Measurements from ENCODE around the gene PTPRF.

Gene PTPRF

DNA sequence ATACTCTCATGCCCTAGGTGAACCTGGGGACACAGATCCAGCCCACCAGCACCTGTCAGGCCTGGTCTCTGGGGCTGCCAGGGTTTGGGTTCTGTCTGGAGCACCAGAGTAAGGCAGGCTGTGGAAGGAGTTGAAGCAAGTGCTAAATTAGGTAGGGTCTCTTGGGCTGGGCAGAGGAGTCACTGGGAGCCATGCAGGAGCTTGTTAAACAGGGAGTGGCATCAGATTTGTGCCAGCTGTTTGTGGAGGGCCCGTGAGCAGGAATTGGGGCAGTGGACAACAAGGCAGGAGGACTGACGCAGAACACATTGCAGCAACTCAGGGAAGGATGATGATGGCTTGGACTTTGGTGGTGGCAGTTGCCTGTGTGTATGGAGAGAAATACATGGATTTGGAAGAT is 56.3 kb downstream of the PTPRF start:
- Histone ChIP-seq H2BK120ac (ENCODE audit: low read depth, low read length) (no peak overlapping the region), H2BK5ac (ENCODE audit: low read depth, low read length, poor library complexity, severe bottlenecking) (no peak overlapping the region), H2BK15ac (ENCODE audit: low read depth, poor library complexity, severe bottlenecking) (no peak overlapping the region), H2AK5ac (ENCODE audit: low read length, severe bottlenecking) (no peak overlapping the region), H3K27me3 (ENCODE audit: control insufficient read depth in 1 of 2, insufficient read depth in 1 of 2, low read length in 2 of 2) (no peaks in the 10 kb centered on the region), H2BK12ac (ENCODE audit: low read length in 2 of 2) (no peak overlapping the region), H3K9ac (ENCODE audit: low read length) (no peak overlapping the region), H3K4ac (ENCODE audit: low read depth in 1 of 2, low read length in 2 of 2) (no peak overlapping the region), H2AFZ (ENCODE audit: low read depth, low read length) (no peak overlapping the region), H3K36me3 (ENCODE audit: control insufficient read depth in 1 of 2, insufficient read depth in 2 of 2, low read depth in 1 of 2, low read length in 2 of 2) (peaks cover 3 to 49% of the 10 kb centered on the region in 2 experiments), H3K4me3 (ENCODE audit: insufficient read depth in 1 of 2, low read depth in 1 of 2, low read length in 2 of 2) (no peak overlapping the region), H4K8ac (ENCODE audit: low read length) (no peak overlapping the region), H3K79me1 (replicated peaks; ENCODE audit: low read length, poor library complexity, severe bottlenecking) (peaks cover 4% of the 10 kb centered on the region), H4K91ac (ENCODE audit: low read length) (no peak overlapping the region), H3K4me1 (ENCODE audit: control insufficient read depth, insufficient read depth, low read depth, low read length) (peaks cover 14% of the 10 kb centered on the region), H3K27ac (ENCODE audit: low read length, poor library complexity, severe bottlenecking) (no peak overlapping the region), H3K9me3 (ENCODE audit: control insufficient read depth, low read length) (no peaks in the 10 kb centered on the region), H3K4me2 (ENCODE audit: low read length, poor library complexity, severe bottlenecking) (no peak overlapping the region), H3K18ac (ENCODE audit: low read depth in 1 of 2, low read length in 2 of 2) (no peak overlapping the region), H3K14ac (ENCODE audit: low read length in 2 of 2) (no peak overlapping the region), H3K23ac (ENCODE audit: low read length in 2 of 2) (no peak overlapping the region)
- no peak for DNase-seq
- 49% methylated on average over 2 of the region's 2 CpGs for WGBS

DNA sequence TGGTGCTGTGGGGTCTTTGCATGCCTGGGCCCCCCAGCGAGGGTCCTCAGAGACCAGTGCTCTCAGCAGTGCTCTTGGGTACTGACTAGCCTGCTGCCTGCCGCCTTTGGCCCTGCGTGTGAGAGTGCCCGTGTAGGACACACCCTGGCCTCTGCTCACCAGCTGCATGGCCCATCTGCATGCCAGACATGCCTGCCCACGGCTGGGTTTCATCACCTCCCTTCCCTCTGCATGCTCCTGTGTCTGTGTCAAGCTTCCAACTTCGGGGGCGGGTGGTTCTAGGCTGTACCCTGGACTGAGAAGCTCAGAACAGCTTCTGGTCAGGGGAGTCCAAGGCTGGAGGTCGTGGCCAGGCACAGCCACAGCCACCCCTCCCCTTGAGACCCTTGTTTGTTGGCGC is 56.9 kb downstream of the PTPRF start:
- Histone ChIP-seq H2BK15ac (ENCODE audit: low read depth, poor library complexity, severe bottlenecking) (no peak overlapping the region), H2BK12ac (ENCODE audit: low read length in 2 of 2) (no peak overlapping the region), H3K14ac (ENCODE audit: low read length in 2 of 2) (no peak overlapping the region), H3K79me1 (replicated peaks; ENCODE audit: low read length, poor library complexity, severe bottlenecking) (peaks cover 4% of the 10 kb centered on the region), H3K9me3 (ENCODE audit: control insufficient read depth, low read length) (no peaks in the 10 kb centered on the region), H4K8ac (ENCODE audit: low read length) (no peak overlapping the region), H3K27me3 (ENCODE audit: control insufficient read depth in 1 of 2, insufficient read depth in 1 of 2, low read length in 2 of 2) (no peaks in the 10 kb centered on the region), H3K4me1 (ENCODE audit: control insufficient read depth, insufficient read depth, low read depth, low read length) (peaks cover 8% of the 10 kb centered on the region), H2AFZ (ENCODE audit: low read depth, low read length) (no peak overlapping the region), H3K4me2 (ENCODE audit: low read length, poor library complexity, severe bottlenecking) (no peak overlapping the region), H3K9ac (ENCODE audit: low read length) (no peak overlapping the region), H2BK120ac (ENCODE audit: low read depth, low read length) (no peak overlapping the region), H3K23ac (ENCODE audit: low read length in 2 of 2) (no peak overlapping the region), H4K91ac (ENCODE audit: low read length) (no peak overlapping the region), H3K18ac (ENCODE audit: low read depth in 1 of 2, low read length in 2 of 2) (no peak overlapping the region), H3K4me3 (ENCODE audit: insufficient read depth in 1 of 2, low read depth in 1 of 2, low read length in 2 of 2) (no peak overlapping the region), H3K36me3 (ENCODE audit: control insufficient read depth in 1 of 2, insufficient read depth in 2 of 2, low read depth in 1 of 2, low read length in 2 of 2) (peaks cover 3 to 55% of the 10 kb centered on the region in 2 experiments), H3K27ac (ENCODE audit: low read length, poor library complexity, severe bottlenecking) (no peak overlapping the region), H2BK5ac (ENCODE audit: low read depth, low read length, poor library complexity, severe bottlenecking) (no peak overlapping the region), H3K4ac (ENCODE audit: low read depth in 1 of 2, low read length in 2 of 2) (no peak overlapping the region), H2AK5ac (ENCODE audit: low read length, severe bottlenecking) (no peak overlapping the region)
- DNase-seq: no peak
- WGBS: 92% methylated on average over 9 of the region's 9 CpGs

DNA sequence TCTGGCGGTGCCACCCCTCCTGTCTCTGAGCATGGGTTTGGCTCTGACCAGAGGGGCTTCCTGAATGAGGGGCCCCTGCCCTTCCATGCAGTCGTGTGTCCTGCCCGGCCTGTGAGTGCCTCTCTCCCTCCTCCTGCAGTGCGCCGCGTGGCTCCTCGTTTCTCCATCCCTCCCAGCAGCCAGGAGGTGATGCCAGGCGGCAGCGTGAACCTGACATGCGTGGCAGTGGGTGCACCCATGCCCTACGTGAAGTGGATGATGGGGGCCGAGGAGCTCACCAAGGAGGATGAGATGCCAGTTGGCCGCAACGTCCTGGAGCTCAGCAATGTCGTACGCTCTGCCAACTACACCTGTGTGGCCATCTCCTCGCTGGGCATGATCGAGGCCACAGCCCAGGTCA is 57.9 kb downstream of the PTPRF start:
- no peak for DNase-seq
- no peak overlapping the region for H2BK15ac ChIP-seq (ENCODE audit: low read depth, poor library complexity, severe bottlenecking)
- no peak overlapping the region for H2AK5ac ChIP-seq (ENCODE audit: low read length, severe bottlenecking)
- H3K4me3 ChIP-seq (ENCODE audit: insufficient read depth in 1 of 2, low read depth in 1 of 2, low read length in 2 of 2): no peak overlapping the region
- H2AFZ ChIP-seq (ENCODE audit: low read depth, low read length): no peak overlapping the region
- no peak overlapping the region for H4K8ac ChIP-seq (ENCODE audit: low read length)
- H3K27ac ChIP-seq (ENCODE audit: low read length, poor library complexity, severe bottlenecking): no peak overlapping the region
- peaks cover 4% of the 10 kb centered on the region for H3K79me1 ChIP-seq (replicated peaks; ENCODE audit: low read length, poor library complexity, severe bottlenecking)
- H4K91ac ChIP-seq (ENCODE audit: low read length): no peak overlapping the region
- H3K27me3 ChIP-seq (ENCODE audit: control insufficient read depth in 1 of 2, insufficient read depth in 1 of 2, low read length in 2 of 2): no peaks in the 10 kb centered on the region
- H3K36me3 ChIP-seq (ENCODE audit: control insufficient read depth in 1 of 2, insufficient read depth in 2 of 2, low read depth in 1 of 2, low read length in 2 of 2): peaks cover 3 to 54% of the 10 kb centered on the region in 2 experiments
- peaks cover 6% of the 10 kb centered on the region for H3K4me1 ChIP-seq (ENCODE audit: control insufficient read depth, insufficient read depth, low read depth, low read length)
- no peaks in the 10 kb centered on the region for H3K9me3 ChIP-seq (ENCODE audit: control insufficient read depth, low read length)
- no peak overlapping the region for H2BK5ac ChIP-seq (ENCODE audit: low read depth, low read length, poor library complexity, severe bottlenecking)
- no peak overlapping the region for H3K14ac ChIP-seq (ENCODE audit: low read length in 2 of 2)
- no peak overlapping the region for H3K9ac ChIP-seq (ENCODE audit: low read length)
- no peak overlapping the region for H3K4me2 ChIP-seq (ENCODE audit: low read length, poor library complexity, severe bottlenecking)
- H2BK120ac ChIP-seq (ENCODE audit: low read depth, low read length): no peak overlapping the region
- WGBS: 97% methylated on average over 18 of the region's 18 CpGs
- no peak overlapping the region for H3K23ac ChIP-seq (ENCODE audit: low read length in 2 of 2)
- no peak overlapping the region for H2BK12ac ChIP-seq (ENCODE audit: low read length in 2 of 2)
- H3K18ac ChIP-seq (ENCODE audit: low read depth in 1 of 2, low read length in 2 of 2): no peak overlapping the region
- H3K4ac ChIP-seq (ENCODE audit: low read depth in 1 of 2, low read length in 2 of 2): no peak overlapping the region

DNA sequence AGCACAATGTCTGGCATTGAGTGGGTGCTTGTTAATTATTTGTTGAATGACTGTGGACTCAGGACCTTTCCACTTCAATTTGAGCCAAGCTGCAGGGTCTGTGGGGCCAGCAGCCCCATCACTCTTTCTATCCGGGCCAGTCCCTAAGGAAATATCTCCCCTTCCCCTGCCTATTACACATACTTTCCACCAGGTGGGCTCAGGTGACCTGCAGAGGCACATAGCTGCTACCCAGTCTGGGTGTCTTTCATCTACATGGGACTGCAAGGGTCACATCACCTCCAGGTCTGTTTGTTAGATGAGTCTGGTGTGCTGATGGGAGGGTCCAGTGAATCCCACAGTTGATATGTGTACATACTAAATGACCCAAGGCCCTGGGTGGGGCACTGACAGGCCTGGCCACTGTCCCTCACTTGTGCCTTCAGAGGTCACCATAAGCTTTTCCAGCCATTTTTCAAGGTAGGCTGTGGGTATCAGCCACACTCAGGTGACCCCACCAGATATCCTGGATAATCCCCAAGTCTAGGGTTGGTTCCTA is 59.8 kb downstream of the PTPRF start:
- H3K4ac ChIP-seq (ENCODE audit: low read depth in 1 of 2, low read length in 2 of 2): no peak overlapping the region
- no peak for DNase-seq
- no peak overlapping the region for H3K4me2 ChIP-seq (ENCODE audit: low read length, poor library complexity, severe bottlenecking)
- H2BK15ac ChIP-seq (ENCODE audit: low read depth, poor library complexity, severe bottlenecking): no peak overlapping the region
- no peak overlapping the region for H2BK12ac ChIP-seq (ENCODE audit: low read length in 2 of 2)
- H3K14ac ChIP-seq (ENCODE audit: low read length in 2 of 2): no peak overlapping the region
- no peak overlapping the region for H4K91ac ChIP-seq (ENCODE audit: low read length)
- 43% methylated on average over 1 of the region's 1 CpG for WGBS
- no peak overlapping the region for H3K9ac ChIP-seq (ENCODE audit: low read length)
- peaks cover 4% of the 10 kb centered on the region for H3K79me1 ChIP-seq (replicated peaks; ENCODE audit: low read length, poor library complexity, severe bottlenecking)
- H3K23ac ChIP-seq (ENCODE audit: low read length in 2 of 2): no peak overlapping the region
- no peak overlapping the region for H2BK120ac ChIP-seq (ENCODE audit: low read depth, low read length)
- H3K18ac ChIP-seq (ENCODE audit: low read depth in 1 of 2, low read length in 2 of 2): no peak overlapping the region
- no peak overlapping the region for H2BK5ac ChIP-seq (ENCODE audit: low read depth, low read length, poor library complexity, severe bottlenecking)
- no peaks in the 10 kb centered on the region for H3K9me3 ChIP-seq (ENCODE audit: control insufficient read depth, low read length)
- no peak overlapping the region for H2AK5ac ChIP-seq (ENCODE audit: low read length, severe bottlenecking)
- H3K4me1 ChIP-seq (ENCODE audit: control insufficient read depth, insufficient read depth, low read depth, low read length): peaks cover 6% of the 10 kb centered on the region
- H4K8ac ChIP-seq (ENCODE audit: low read length): no peak overlapping the region
- H3K27ac ChIP-seq (ENCODE audit: low read length, poor library complexity, severe bottlenecking): no peak overlapping the region
- H3K27me3 ChIP-seq (ENCODE audit: control insufficient read depth in 1 of 2, insufficient read depth in 1 of 2, low read length in 2 of 2): no peaks in the 10 kb centered on the region
- no peak overlapping the region for H2AFZ ChIP-seq (ENCODE audit: low read depth, low read length)
- H3K36me3 ChIP-seq (ENCODE audit: control insufficient read depth in 1 of 2, insufficient read depth in 2 of 2, low read depth in 1 of 2, low read length in 2 of 2): peaks cover 3 to 63% of the 10 kb centered on the region in 2 experiments
- H3K4me3 ChIP-seq (ENCODE audit: insufficient read depth in 1 of 2, low read depth in 1 of 2, low read length in 2 of 2): no peak overlapping the region
